NCI-H2196 (cell line): ENCODE measurements around the gene ESPN.
"Not testable (repeated sequence)": the region's sequence is repeated elsewhere in the genome, so short reads cannot be mapped to it uniquely, and the experiment has no call there.

Experiments used
- DNase-seq: peaks from one replicate; lab custom pipeline; 2025; ENCODE audit not compliant: unreplicated experiment; lab: John Stamatoyannopoulos, UW

Gene ESPN

GRCh38 chr1:6427441-6428390 lies 3.1 kb downstream of the ESPN start:
- DNase-seq, result peak; percentile 35

- DNase-seq, result not testable (repeated sequence)
These were observed 3.9 kb downstream of the ESPN start for GRCh38 chr1:6428453-6428852.

GRCh38 chr1:6429660-6430411 lies 5.3 kb downstream of the ESPN start:
- peak; percentile 24 for DNase-seq

GRCh38 chr1:6431645-6432579 lies 7.3 kb downstream of the ESPN start:
- not testable (repeated sequence) for DNase-seq

- DNase-seq, result no peak
These were observed 9.6 kb downstream of the ESPN start for GRCh38 chr1:6434186-6434585.

- no peak for DNase-seq
These were observed 10.6 kb downstream of the ESPN start for GRCh38 chr1:6435129-6435528.

- no peak for DNase-seq
These were observed 11.0 kb downstream of the ESPN start for GRCh38 chr1:6435547-6435946.

GRCh38 chr1:6436277-6436676 lies 11.7 kb downstream of the ESPN start:
- DNase-seq, result not testable (repeated sequence)

- DNase-seq, result peak; percentile 77
These were observed 12.6 kb downstream of the ESPN start for GRCh38 chr1:6437012-6437700.

- peak; percentile 67 for DNase-seq
These were observed 13.5 kb downstream of the ESPN start for GRCh38 chr1:6438047-6438525.

GRCh38 chr1:6440198-6441126 lies 15.9 kb downstream of the ESPN start:
- peak; percentile 82 for DNase-seq

GRCh38 chr1:6441586-6441985 lies 17.0 kb downstream of the ESPN start:
- DNase-seq, result no peak

- DNase-seq, result no peak
These were observed 19.0 kb downstream of the ESPN start for GRCh38 chr1:6443339-6444115.

GRCh38 chr1:6444377-6444776 lies 19.8 kb downstream of the ESPN start:
- no peak for DNase-seq

- DNase-seq, result no peak
These were observed 20.6 kb downstream of the ESPN start for GRCh38 chr1:6445062-6445763.

GRCh38 chr1:6445929-6446328 lies 21.4 kb downstream of the ESPN start:
- not testable (repeated sequence) for DNase-seq

- DNase-seq, result no peak
These were observed 22.1 kb downstream of the ESPN start for GRCh38 chr1:6446665-6447015.
